HG03066 (cell line): ENCODE results near the gene DNASE1L1.

ENCODE experiments used
- ATAC-seq: cut with Tn5 transposase; IDR thresholded peaks from one replicate; pipeline ENCODE4 v1.9.1; 2021; ENCODE audit warnings: low read depth; ENCODE audit not compliant: unreplicated experiment

The DNASE1L1 gene

DNA sequence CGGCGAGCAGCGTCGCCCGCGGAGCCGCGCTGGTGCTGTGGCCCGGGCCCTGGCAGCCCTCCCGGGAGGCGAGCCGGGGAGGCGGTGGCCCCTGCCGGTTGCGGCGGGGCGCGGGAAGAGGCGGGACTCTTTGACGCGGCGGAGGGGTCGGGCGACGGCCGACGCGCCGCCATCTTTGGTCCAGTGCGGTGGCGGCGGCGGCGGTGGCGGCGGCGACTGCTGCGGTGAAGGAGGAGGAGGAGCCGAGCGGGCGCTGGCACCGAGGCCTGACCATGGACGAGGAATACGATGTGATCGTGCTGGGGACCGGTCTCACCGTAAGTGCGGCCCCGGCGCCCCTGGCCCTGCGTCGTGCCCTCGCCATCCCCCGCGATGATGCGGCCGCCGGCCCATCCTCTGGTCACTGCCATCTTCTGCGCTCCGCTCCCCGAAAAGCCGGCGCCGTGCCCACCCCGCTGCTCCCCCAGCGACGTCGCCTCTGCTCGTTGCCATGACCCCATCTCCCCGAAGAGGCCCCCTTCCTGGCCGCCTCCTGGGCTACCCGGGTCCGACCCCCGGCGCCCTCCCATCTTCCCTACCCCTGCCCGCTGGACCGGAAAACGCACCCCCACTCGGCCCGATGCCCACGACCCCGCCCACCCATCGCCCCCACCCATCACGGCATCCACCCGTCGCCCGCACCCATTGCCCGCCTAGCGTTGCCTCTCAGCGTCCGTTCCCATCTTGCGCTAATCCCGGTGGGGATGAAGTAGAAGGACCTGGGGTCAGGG lies 28.1 kb upstream of the DNASE1L1 start, which contains the start of gene GDI1:
TSS of gene GDI1 (plus strand) at position 172 of the 770 bp plus-strand sequence. CDS start at position 273, 101 bp downstream.
- ATAC-seq: no peak

DNA sequence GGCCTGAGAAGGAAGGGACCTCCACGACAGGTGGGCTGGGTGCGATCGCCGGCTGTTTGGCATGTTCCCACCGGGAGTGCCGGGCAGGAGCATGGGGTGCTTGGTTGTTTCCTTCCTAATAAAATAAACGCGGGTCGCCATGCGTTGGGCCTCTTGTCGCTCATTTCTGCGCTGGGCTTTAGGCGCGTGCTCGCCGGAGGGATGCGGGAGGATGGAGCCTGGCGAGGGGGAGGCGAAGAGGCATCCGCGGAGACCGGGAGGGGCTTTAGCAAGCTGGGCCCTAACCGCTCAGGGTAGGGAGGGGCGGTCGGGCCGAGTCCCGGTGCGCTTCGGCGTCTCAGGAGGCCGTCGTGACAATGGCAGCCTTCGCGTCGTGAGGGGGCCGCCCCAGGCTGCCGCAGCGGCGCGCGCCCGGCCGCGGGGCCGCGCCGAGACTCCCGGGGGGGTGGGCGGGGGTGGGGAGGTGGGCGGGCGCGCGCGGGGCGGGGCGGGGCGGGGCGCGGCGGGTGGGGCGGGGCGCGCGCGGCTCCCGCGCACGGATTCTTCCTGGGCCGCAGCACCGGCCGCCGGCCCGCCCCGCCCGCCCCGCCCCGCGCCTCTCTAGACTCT lies 27.4 kb upstream of the DNASE1L1 start:
- no peak for ATAC-seq

GRCh38 chrX:154435171-154435733 lies 26.2 kb upstream of the DNASE1L1 start:
- no peak for ATAC-seq

DNA sequence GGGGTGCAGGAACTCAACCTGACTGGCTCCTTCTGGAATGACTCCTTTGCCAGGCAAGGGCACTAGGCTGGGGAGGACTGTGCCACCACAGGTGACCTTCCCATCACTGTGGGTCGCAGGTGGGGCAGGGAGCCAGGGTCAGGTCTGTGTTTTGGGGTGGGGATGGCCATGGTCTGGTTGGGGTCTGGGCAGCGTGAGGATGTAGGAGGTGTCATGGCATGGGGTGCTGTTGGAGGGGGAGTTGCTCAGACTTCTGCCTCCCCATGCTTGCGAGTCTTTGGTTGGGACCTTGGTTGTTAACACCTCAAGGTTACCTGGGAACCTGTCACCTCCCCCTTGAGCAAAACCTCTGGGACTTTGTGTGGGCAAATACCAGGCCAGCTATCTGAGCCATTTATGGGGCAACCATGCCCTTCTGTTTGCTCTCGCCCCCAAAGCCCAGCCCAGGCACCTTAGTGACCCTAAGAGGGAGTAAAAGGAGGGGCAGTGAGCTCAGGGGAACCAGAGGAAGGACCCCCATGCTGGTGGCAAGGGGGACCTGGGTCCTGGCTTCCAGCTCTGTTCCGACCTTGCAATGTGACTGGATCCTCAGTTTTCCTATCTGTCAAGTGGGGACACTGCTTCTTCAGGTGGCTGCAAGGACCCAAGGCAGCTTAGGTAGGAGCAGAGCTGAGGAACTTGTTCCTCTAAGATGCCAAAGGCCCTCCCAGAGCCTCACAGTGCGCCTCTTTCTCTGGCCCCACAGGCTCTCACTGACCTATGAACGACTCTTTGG lies 25.5 kb upstream of the DNASE1L1 start:
- no peak for ATAC-seq

GRCh38 chrX:154433605-154434004 lies 24.6 kb upstream of the DNASE1L1 start:
- ATAC-seq: no peak

GRCh38 chrX:154432210-154432609 lies 23.2 kb upstream of the DNASE1L1 start:
- ATAC-seq: no peak

GRCh38 chrX:154431341-154431740 lies 22.3 kb upstream of the DNASE1L1 start:
- no peak for ATAC-seq

- ATAC-seq: no peak
Measured at GRCh38 chrX:154430916-154431315, 21.9 kb upstream of the DNASE1L1 start.

- no peak for ATAC-seq
Measured at GRCh38 chrX:154430479-154430878, 21.4 kb upstream of the DNASE1L1 start.

DNA sequence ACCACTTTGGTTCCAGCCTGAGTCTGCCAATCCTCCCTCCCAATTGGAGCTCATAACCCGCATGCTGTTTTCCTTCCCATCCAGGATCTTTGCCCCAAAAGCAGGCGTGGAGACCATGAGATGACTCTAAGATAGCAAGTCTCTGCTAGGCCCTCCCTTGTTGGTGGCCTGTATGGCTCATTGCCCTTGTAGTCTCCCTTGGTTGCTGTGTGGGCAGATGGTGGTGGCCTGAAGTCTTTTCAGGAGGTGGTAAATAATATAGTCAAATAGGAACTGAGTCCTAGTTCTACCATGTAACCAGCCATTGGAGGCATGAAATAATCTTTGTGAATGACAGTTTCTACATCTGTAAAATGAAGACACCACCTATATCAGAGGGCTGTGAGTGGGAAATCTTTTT lies 20.7 kb upstream of the DNASE1L1 start:
- ATAC-seq: no peak

- peak; percentile 99 for ATAC-seq
Measured at GRCh38 chrX:154428176-154429171, 19.4 kb upstream of the DNASE1L1 start, which contains the start of gene ATP6AP1. TSS of gene ATP6AP1 (plus strand) at chrX:154428677. CDS start at chrX:154428693, 16 bp downstream.

- no peak for ATAC-seq
Measured at GRCh38 chrX:154426916-154427770, 18.1 kb upstream of the DNASE1L1 start.

DNA sequence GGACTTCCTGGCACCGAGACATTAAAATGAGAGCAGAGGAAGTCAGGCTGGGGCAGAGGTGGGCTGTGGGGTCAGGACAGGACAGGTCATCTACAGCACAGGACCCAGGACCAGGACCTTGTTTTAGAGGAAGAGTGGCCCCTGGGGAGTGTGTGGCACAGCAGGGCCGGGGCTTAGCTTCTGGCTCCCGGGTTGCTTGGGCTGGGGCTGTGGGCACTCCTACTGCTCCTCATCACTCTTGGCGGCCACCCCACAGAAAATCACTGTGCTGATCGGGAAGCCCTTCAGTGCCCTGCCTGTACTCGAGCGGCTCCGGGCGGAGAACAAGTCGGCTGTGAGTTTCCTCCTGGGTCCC lies 11.3 kb upstream of the DNASE1L1 start:
- ATAC-seq: no peak

GRCh38 chrX:154419688-154420401 lies 10.8 kb upstream of the DNASE1L1 start:
- no peak for ATAC-seq

GRCh38 chrX:154419189-154419588 lies 10.1 kb upstream of the DNASE1L1 start:
- no peak for ATAC-seq

DNA sequence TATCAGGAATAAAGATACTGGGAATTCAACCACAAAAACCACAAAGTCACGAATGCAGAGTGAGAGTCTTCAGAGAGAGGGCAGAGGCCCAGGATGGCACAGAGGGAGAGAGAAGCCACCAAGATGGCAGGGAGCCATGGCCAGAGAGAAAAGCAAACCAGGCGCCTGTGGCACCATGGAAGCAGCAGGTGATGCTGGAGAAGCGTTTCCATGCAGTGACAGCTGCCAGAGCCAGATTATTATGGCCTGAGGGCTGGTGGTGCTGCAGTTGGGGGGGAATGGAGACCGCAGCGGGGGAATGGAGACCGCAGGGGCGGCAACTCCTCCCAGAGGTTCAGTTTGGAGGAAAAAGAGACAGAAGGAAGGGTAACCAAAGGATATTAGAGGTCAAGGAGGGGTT lies 8.1 kb upstream of the DNASE1L1 start:
- no peak for ATAC-seq

DNA sequence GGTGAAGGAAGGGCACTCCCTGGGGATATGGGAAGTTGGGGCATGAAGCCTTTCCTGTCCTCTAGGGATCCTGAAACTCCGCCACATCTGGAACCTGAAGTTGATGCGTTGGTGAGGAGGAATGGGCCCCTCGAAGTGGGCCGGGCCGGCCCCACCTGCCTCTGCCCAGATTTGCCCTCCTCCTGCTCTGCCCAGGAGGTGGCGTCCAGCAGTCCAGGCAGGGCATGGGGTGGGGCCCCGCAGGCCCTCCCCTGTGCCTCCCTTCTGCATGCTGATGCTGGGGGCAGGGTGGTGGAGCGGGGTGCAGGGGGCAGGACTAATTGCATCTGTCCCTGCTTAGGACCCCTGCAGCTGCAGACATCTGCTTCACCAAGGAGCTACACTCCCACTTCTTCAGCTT lies 4.1 kb upstream of the DNASE1L1 start:
- no peak for ATAC-seq

GRCh38 chrX:154412468-154412867 lies 3.4 kb upstream of the DNASE1L1 start:
- no peak for ATAC-seq
